Measurements from ENCODE around the gene LMCD1. TPM values are rescaled to one million over a fixed set of nuclear protein-coding genes. Genes with fewer than 3 reads are reported as not detected.

LMCD1 gene
- total and polyA plus RNA-seq, 2 experiments from 2014 or later = 21.8 to 35.3 TPM

DNA sequence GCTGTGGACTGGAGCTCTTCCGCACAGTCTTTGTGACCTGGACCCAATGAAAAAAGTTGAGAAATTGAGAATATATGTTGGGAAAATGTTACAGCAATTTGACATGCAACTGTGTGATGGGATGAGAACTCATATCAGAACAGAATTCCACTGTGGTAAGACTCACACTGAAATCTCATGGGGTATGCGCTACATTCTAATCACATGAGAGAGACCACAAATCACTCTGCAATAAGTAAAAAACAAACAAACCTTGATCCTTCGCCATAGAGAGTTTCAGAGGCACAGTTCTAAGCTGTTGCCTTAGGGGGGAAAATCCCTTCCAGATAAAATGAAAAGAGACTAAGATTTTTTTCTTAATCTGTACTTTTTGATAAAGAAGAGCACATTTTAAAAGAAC lies 37.3 kb downstream of the LMCD1 start (continued):
- TF ChIP-seq CREB1 (CRISPR knock-in tag; IDR thresholded peaks at IDR 0.05; ENCODE audit: low read depth) = no peak

DNA sequence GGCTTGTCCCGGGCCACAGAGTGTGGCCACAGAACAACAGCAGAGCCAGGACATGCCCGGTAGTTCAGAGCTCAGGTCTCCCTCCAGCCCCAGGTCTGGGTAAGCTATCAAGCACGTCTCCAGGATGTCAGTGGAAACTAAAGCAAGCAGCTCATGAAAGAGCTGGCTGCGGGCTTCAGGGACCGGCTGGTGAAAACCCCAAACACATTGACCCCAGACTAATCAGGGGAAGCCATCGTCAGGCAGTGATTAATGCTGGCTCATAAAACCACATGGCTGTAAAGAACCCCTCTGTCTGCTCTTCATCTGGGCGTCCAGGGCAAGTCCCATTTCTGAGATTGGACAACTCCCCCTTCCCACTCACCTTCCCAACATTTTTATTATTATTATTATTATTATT lies 37.8 kb downstream of the LMCD1 start:
- Histone ChIP-seq H3K79me2 (replicated peaks; ENCODE audit: insufficient read depth) (no peaks in the 10 kb centered on the region), H3K27ac (ENCODE audit: low read depth) (no peak overlapping the region), H3F3A (replicated peaks; ENCODE audit: low read depth) (no peaks in the 10 kb centered on the region), H4K20me1 (replicated peaks; ENCODE audit: insufficient read depth) (no peaks in the 10 kb centered on the region), H3K9me2 (ENCODE audit: insufficient read depth) (no peaks in the 10 kb centered on the region), H3K4me2 (no peak overlapping the region), H2AFZ (no peak overlapping the region), H3K27me3 (ENCODE audit: insufficient read depth) (no peaks in the 10 kb centered on the region), H3K4me1 (ENCODE audit: insufficient read depth) (peaks cover 10% of the 10 kb centered on the region; the same call in 1 of the 2 replicates), H3K36me3 (ENCODE audit: insufficient read depth) (peaks cover 8% of the 10 kb centered on the region), H3K4me3 (no peak overlapping the region)
- H3K4me3 Mint-ChIP-seq = no peak overlapping the region
- 0 out of 3 replicates have a peak, but pooled peaks cover 4% of the 10 kb centered on the region for H3K9me3 Mint-ChIP-seq
- peaks cover 3% of the 10 kb centered on the region for H3K27me3 Mint-ChIP-seq (ENCODE audit: insufficient read depth, low read depth, poor library complexity)
- ATAC-seq (no peak), DNase-seq (ENCODE audit: low spot score) (no peak)
- H3K4me1 Mint-ChIP-seq = peaks cover 18% of the 10 kb centered on the region
- H3K27ac Mint-ChIP-seq = no peak overlapping the region
- TF ChIP-seq POLR2AphosphoS5 (IDR thresholded peaks at IDR 0.05; ENCODE audit: low read depth) (no peak), STAT1 (IDR thresholded peaks at IDR 0.05; ENCODE audit: unreplicated experiment) (no peak), JUNB (IDR thresholded peaks at IDR 0.05; ENCODE audit: unreplicated experiment) (no peak), EZH2 (IDR thresholded peaks at IDR 0.05; ENCODE audit: low read depth, unreplicated experiment) (no peak), ZNF114 (CRISPR knock-in tag; IDR thresholded peaks at IDR 0.05) (no peak), EZH2phosphoT487 (IDR thresholded peaks at IDR 0.05; ENCODE audit: unreplicated experiment) (no peak), ZNF331 (CRISPR knock-in tag; IDR thresholded peaks at IDR 0.05; ENCODE audit: low read depth) (no peak), NANOG (IDR thresholded peaks at IDR 0.05; ENCODE audit: borderline replicate concordance) (no peak), CREB1 (CRISPR knock-in tag; IDR thresholded peaks at IDR 0.05; ENCODE audit: low read depth) (no peak)
- TF ChIP-seq, protein P1, sequence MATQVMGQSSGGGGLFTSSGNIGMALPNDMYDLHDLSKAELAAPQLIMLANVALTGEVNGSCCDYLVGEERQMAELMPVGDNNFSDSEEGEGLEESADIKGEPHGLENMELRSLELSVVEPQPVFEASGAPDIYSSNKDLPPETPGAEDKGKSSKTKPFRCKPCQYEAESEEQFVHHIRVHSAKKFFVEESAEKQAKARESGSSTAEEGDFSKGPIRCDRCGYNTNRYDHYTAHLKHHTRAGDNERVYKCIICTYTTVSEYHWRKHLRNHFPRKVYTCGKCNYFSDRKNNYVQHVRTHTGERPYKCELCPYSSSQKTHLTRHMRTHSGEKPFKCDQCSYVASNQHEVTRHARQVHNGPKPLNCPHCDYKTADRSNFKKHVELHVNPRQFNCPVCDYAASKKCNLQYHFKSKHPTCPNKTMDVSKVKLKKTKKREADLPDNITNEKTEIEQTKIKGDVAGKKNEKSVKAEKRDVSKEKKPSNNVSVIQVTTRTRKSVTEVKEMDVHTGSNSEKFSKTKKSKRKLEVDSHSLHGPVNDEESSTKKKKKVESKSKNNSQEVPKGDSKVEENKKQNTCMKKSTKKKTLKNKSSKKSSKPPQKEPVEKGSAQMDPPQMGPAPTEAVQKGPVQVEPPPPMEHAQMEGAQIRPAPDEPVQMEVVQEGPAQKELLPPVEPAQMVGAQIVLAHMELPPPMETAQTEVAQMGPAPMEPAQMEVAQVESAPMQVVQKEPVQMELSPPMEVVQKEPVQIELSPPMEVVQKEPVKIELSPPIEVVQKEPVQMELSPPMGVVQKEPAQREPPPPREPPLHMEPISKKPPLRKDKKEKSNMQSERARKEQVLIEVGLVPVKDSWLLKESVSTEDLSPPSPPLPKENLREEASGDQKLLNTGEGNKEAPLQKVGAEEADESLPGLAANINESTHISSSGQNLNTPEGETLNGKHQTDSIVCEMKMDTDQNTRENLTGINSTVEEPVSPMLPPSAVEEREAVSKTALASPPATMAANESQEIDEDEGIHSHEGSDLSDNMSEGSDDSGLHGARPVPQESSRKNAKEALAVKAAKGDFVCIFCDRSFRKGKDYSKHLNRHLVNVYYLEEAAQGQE (IDR thresholded peaks at IDR 0.05; ENCODE audit: unreplicated experiment) = no peak
- TF ChIP-seq, protein P2, sequence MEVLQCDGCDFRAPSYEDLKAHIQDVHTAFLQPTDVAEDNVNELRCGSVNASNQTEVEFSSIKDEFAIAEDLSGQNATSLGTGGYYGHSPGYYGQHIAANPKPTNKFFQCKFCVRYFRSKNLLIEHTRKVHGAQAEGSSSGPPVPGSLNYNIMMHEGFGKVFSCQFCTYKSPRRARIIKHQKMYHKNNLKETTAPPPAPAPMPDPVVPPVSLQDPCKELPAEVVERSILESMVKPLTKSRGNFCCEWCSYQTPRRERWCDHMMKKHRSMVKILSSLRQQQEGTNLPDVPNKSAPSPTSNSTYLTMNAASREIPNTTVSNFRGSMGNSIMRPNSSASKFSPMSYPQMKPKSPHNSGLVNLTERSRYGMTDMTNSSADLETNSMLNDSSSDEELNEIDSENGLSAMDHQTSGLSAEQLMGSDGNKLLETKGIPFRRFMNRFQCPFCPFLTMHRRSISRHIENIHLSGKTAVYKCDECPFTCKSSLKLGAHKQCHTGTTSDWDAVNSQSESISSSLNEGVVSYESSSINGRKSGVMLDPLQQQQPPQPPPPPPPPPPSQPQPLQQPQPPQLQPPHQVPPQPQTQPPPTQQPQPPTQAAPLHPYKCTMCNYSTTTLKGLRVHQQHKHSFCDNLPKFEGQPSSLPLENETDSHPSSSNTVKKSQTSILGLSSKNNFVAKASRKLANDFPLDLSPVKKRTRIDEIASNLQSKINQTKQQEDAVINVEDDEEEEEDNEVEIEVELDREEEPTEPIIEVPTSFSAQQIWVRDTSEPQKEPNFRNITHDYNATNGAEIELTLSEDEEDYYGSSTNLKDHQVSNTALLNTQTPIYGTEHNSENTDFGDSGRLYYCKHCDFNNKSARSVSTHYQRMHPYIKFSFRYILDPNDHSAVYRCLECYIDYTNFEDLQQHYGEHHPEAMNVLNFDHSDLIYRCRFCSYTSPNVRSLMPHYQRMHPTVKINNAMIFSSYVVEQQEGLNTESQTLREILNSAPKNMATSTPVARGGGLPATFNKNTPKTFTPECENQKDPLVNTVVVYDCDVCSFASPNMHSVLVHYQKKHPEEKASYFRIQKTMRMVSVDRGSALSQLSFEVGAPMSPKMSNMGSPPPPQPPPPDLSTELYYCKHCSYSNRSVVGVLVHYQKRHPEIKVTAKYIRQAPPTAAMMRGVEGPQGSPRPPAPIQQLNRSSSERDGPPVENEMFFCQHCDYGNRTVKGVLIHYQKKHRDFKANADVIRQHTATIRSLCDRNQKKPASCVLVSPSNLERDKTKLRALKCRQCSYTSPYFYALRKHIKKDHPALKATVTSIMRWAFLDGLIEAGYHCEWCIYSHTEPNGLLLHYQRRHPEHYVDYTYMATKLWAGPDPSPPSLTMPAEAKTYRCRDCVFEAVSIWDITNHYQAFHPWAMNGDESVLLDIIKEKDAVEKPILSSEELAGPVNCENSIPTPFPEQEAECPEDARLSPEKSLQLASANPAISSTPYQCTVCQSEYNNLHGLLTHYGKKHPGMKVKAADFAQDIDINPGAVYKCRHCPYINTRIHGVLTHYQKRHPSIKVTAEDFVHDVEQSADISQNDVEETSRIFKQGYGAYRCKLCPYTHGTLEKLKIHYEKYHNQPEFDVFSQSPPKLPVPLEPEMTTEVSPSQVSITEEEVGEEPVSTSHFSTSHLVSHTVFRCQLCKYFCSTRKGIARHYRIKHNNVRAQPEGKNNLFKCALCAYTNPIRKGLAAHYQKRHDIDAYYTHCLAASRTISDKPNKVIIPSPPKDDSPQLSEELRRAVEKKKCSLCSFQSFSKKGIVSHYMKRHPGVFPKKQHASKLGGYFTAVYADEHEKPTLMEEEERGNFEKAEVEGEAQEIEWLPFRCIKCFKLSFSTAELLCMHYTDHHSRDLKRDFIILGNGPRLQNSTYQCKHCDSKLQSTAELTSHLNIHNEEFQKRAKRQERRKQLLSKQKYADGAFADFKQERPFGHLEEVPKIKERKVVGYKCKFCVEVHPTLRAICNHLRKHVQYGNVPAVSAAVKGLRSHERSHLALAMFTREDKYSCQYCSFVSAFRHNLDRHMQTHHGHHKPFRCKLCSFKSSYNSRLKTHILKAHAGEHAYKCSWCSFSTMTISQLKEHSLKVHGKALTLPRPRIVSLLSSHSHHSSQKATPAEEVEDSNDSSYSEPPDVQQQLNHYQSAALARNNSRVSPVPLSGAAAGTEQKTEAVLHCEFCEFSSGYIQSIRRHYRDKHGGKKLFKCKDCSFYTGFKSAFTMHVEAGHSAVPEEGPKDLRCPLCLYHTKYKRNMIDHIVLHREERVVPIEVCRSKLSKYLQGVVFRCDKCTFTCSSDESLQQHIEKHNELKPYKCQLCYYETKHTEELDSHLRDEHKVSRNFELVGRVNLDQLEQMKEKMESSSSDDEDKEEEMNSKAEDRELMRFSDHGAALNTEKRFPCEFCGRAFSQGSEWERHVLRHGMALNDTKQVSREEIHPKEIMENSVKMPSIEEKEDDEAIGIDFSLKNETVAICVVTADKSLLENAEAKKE (CRISPR knock-in tag; IDR thresholded peaks at IDR 0.05) = no peak
- TF ChIP-seq, protein P3, sequence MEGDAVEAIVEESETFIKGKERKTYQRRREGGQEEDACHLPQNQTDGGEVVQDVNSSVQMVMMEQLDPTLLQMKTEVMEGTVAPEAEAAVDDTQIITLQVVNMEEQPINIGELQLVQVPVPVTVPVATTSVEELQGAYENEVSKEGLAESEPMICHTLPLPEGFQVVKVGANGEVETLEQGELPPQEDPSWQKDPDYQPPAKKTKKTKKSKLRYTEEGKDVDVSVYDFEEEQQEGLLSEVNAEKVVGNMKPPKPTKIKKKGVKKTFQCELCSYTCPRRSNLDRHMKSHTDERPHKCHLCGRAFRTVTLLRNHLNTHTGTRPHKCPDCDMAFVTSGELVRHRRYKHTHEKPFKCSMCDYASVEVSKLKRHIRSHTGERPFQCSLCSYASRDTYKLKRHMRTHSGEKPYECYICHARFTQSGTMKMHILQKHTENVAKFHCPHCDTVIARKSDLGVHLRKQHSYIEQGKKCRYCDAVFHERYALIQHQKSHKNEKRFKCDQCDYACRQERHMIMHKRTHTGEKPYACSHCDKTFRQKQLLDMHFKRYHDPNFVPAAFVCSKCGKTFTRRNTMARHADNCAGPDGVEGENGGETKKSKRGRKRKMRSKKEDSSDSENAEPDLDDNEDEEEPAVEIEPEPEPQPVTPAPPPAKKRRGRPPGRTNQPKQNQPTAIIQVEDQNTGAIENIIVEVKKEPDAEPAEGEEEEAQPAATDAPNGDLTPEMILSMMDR (conservative IDR thresholded peaks at IDR 0.05; ENCODE audit: low read depth in 2 of 2) = no peak
- TF ChIP-seq, protein P4, sequence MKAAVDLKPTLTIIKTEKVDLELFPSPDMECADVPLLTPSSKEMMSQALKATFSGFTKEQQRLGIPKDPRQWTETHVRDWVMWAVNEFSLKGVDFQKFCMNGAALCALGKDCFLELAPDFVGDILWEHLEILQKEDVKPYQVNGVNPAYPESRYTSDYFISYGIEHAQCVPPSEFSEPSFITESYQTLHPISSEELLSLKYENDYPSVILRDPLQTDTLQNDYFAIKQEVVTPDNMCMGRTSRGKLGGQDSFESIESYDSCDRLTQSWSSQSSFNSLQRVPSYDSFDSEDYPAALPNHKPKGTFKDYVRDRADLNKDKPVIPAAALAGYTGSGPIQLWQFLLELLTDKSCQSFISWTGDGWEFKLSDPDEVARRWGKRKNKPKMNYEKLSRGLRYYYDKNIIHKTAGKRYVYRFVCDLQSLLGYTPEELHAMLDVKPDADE (IDR thresholded peaks at IDR 0.05) = no peak
- H3K36me3 Mint-ChIP-seq (ENCODE audit: low read depth) = peaks cover 26% of the 10 kb centered on the region; the same call in 2 of the 3 replicates

Data from GM23338 (cell line).